Fibroblast of villous mesenchyme (primary cell): ENCODE measurements around the gene MGMT. TPM values are rescaled to one million over a fixed set of nuclear protein-coding genes. Genes with fewer than 3 reads are reported as not detected.

ENCODE experiments used
- DNase-seq: peaks from one replicate; pipeline ENCODE4 v3.0.0-alpha.2; 2010; ENCODE audit warnings: low read depth
- H3K4me3 ChIP-seq: 2 replicates; pipeline ENCODE4 v1.5.1; 2011; ENCODE audit warnings: low read depth, mild to moderate bottlenecking, low read length
- CTCF ChIP-seq: IDR thresholded peaks from 2 replicates; pipeline ENCODE4 v1.5.1; 2012; ENCODE audit warnings: low read depth, mild to moderate bottlenecking, low read length; ENCODE audit not compliant: insufficient read depth
- total RNA-seq: library from RNA; depleted of rRNA; stranded (reverse); fragments of >200 nt; gene quantifications from 2 replicates; pipeline ENCODE4 v1.2.3, GENCODE V29; 2012

The MGMT gene
- total RNA-seq, 1 donor = 10.4 TPM

GRCh38 chr10:129568583-129569344 lies 101.7 kb downstream of the MGMT start:
- no peak for DNase-seq
- no peak for TF ChIP-seq CTCF
- H3K4me3 ChIP-seq = no peak overlapping the region

DNA sequence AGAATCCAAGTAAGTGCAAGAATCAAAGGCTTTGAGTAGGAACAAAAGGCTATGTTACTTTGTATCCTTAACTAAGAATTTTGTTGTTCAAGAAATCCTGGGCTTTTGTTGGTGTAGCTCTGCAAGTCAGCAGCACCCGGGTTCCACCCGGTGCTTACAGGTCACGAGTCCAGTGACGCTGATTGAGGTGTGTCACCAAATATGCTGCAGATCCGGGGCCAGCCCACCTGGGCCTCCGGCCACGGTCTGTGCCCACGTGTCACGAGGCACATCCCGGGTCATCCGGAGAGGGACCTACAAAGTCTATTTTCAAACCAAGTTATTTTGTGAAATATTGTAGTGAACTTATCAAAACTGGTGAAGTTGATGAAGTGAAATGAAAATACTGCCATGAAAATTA lies 103.1 kb downstream of the MGMT start:
- no peak for TF ChIP-seq CTCF

DNA sequence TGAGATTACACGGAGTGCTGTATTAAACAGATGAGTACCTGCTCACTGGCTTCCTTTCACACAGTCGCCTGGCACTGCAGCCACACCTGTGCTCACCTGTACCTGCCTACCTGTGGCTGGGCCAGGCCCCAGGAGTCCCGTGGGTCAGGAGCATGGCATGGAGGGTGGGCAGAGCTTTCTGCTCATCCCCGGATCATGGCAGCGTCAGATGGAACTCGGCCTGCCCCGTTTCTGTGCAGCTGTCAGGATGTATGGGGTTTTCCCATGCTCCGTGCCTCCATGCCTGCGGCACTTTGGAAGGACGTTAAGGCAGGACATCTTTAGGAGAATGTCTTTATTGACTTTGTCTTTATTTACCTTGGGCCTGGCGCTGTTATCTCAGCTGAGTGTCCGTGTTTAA lies 112.2 kb downstream of the MGMT start:
- no peak for DNase-seq
- no peak for TF ChIP-seq CTCF
- H3K4me3 ChIP-seq = no peak overlapping the region

More for the DNA sequence above, 103.1 kb downstream of the MGMT start:
- H3K4me3 ChIP-seq = no peak overlapping the region
- DNase-seq = no peak

GRCh38 chr10:129580010-129580409 lies 113.0 kb downstream of the MGMT start:
- TF ChIP-seq CTCF = no peak
- DNase-seq = no peak
- H3K4me3 ChIP-seq = no peak overlapping the region

- no peak for DNase-seq
- no peak for TF ChIP-seq CTCF
- H3K4me3 ChIP-seq = no peak overlapping the region
These were observed 113.9 kb downstream of the MGMT start for GRCh38 chr10:129580901-129581300.

GRCh38 chr10:129581827-129582411 lies 114.9 kb downstream of the MGMT start:
- no peak overlapping the region for H3K4me3 ChIP-seq
- TF ChIP-seq CTCF = no peak
- DNase-seq = no peak

DNA sequence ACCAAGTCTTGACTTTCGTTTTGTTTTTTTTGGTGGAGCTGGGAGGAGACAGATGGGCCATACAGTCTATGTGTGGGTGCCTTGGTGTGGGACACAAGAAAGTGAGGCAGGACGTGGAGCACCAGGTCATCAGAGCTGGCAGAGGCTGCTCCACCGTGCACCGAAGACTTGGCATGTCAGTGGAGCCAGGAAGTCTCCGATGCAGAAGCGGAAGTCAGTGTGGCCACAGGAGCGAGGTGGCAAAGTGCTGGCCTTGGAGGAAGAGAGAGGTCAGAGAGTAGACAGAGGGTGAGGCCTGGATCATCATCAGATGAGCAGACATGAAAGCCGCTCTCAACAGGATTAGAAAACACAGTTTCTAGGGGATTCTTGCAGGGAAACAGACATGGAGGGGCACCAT lies 116.8 kb downstream of the MGMT start:
- no peak for DNase-seq
- no peak overlapping the region for H3K4me3 ChIP-seq
- TF ChIP-seq CTCF = no peak
